ENCODE results near the gene NRROS. TPM values are rescaled to one million over a fixed set of nuclear protein-coding genes. Genes with fewer than 3 reads are reported as not detected.

NRROS gene
- total RNA-seq, 4 donors from 2014 or later = 0.18 to 4.8 (median 0.70) TPM; not detected in 1

- H3K9me3 ChIP-seq = no peaks in the 10 kb centered on the region
- no peaks in the 10 kb centered on the region for H3K36me3 ChIP-seq
- intact Hi-C loops (cut with DNase I) = no loop called here
- H3K4me1 ChIP-seq = peaks cover 4 to 27% (median 14%) of the 10 kb centered on the region in 3 donors
- H3K27ac ChIP-seq = peak overlapping the region; percentile 36 to 84 (median 79)
- TF ChIP-seq POLR2A (IDR thresholded peaks at IDR 0.05) (no peak), CTCF (IDR thresholded peaks at IDR 0.05) (no peak)
- WGBS, 2 donors = 67% methylated on average over 12 of the region's 12 CpGs
- no peaks in the 10 kb centered on the region for H3K27me3 ChIP-seq
- H3K4me3 ChIP-seq = no peak overlapping the region
- no peak for DNase-seq
These were observed 15.3 kb upstream of the NRROS start for GRCh38 chr3:196624067-196624790.

GRCh38 chr3:196624907-196625306, 14.6 kb upstream of the NRROS start:
- 62 to 75% methylated on average over 9 to 16 of the region's 16 CpGs for WGBS, 2 donors
- H3K27ac ChIP-seq = peak overlapping the region in 3 of 4 donors; percentile 75 to 84 (median 83)
- DNase-seq = no peak

GRCh38 chr3:196625331-196625730, 14.2 kb upstream of the NRROS start:
- intact Hi-C loops (cut with DNase I) = no loop called here
- WGBS, 2 donors = 67 to 84% methylated on average over 3 to 6 of the region's 6 CpGs
- Histone ChIP-seq H3K36me3 (no peaks in the 10 kb centered on the region), H3K4me3 (no peak overlapping the region), H3K27me3 (no peaks in the 10 kb centered on the region), H3K9me3 (no peaks in the 10 kb centered on the region), H3K27ac (peak overlapping the region in 3 of 4 donors; percentile 75 to 84 (median 83)), H3K4me1 (peaks cover 0 to 21% (median 8%) of the 10 kb centered on the region in 3 donors)
- DNase-seq = no peak
- TF ChIP-seq POLR2A (IDR thresholded peaks at IDR 0.05) (no peak), CTCF (IDR thresholded peaks at IDR 0.05) (no peak)

More at GRCh38 chr3:196624907-196625306, 14.6 kb upstream of the NRROS start:
- H3K4me1 ChIP-seq = peaks cover 2 to 26% (median 12%) of the 10 kb centered on the region in 3 donors
- no peaks in the 10 kb centered on the region for H3K36me3 ChIP-seq
- no peak for TF ChIP-seq CTCF (IDR thresholded peaks at IDR 0.05)
- peak in 1 of 4 donors; percentile 9 for TF ChIP-seq POLR2A (IDR thresholded peaks at IDR 0.05)
- H3K27me3 ChIP-seq = no peaks in the 10 kb centered on the region
- intact Hi-C loops (cut with DNase I) = no loop called here
- no peak overlapping the region for H3K4me3 ChIP-seq
- no peaks in the 10 kb centered on the region for H3K9me3 ChIP-seq

GRCh38 chr3:196627918-196628231, 11.6 kb upstream of the NRROS start:
- intact Hi-C loops (cut with DNase I) = no loop called here
- Histone ChIP-seq H3K27ac (no peak overlapping the region), H3K4me1 (peaks cover 1 to 34% (median 12%) of the 10 kb centered on the region in 3 donors), H3K27me3 (no peaks in the 10 kb centered on the region), H3K4me3 (no peak overlapping the region), H3K9me3 (no peaks in the 10 kb centered on the region), H3K36me3 (no peaks in the 10 kb centered on the region)
- 90 to 92% methylated on average over 8 of the region's 8 CpGs for WGBS, 2 donors
- TF ChIP-seq POLR2A (IDR thresholded peaks at IDR 0.05) (no peak), CTCF (IDR thresholded peaks at IDR 0.05) (no peak)
- DNase-seq = no peak

GRCh38 chr3:196629228-196629627, 10.3 kb upstream of the NRROS start:
- no peak for TF ChIP-seq POLR2A (IDR thresholded peaks at IDR 0.05)
- TF ChIP-seq CTCF (IDR thresholded peaks at IDR 0.05) = no peak
- H3K27me3 ChIP-seq = no peaks in the 10 kb centered on the region
- no peak overlapping the region for H3K4me3 ChIP-seq
- no peaks in the 10 kb centered on the region for H3K9me3 ChIP-seq
- H3K4me1 ChIP-seq = peaks cover 5 to 35% (median 5%) of the 10 kb centered on the region in 3 donors
- intact Hi-C loops (cut with DNase I) = no loop called here
- no peak overlapping the region for H3K27ac ChIP-seq
- H3K36me3 ChIP-seq = no peaks in the 10 kb centered on the region
- no peak for DNase-seq
- 88 to 91% methylated on average over 2 of the region's 2 CpGs for WGBS, 2 donors

Measured in esophagus squamous epithelium (tissue), 5 donors.